ENCODE measurements around the gene PLXNC1.
"Not testable (repeated sequence)": the region's sequence is repeated elsewhere in the genome, so short reads cannot be mapped to it uniquely, and the experiment has no call there.

- not testable (repeated sequence) for TF ChIP-seq CTCF, POLR2AphosphoS5 (IDR thresholded peaks at IDR 0.05)
Observed at GRCh38 chr12:94316600-94316999, 168.2 kb downstream of the PLXNC1 start.

All from upper lobe of left lung (tissue), 4 donors.